ENCODE results near the gene XPNPEP3.

Gene XPNPEP3

GRCh38 chr22:40950962-40951794 lies 94.2 kb downstream of the XPNPEP3 start, which contains the start of gene RBX1 (continued):
- TF ChIP-seq ZNF280D (tag by site-specific recombination; IDR thresholded peaks at IDR 0.05) (no peak), ZNF223 (tag by site-specific recombination; IDR thresholded peaks at IDR 0.05) (no peak), ZNF692 (tag by site-specific recombination; IDR thresholded peaks at IDR 0.05) (peak; percentile 98), ZNF830 (tag by site-specific recombination; IDR thresholded peaks at IDR 0.05; ENCODE audit: low read depth) (no peak), ZSCAN16 (tag by site-specific recombination; IDR thresholded peaks at IDR 0.05) (no peak), ZSCAN23 (tag by site-specific recombination; IDR thresholded peaks at IDR 0.05) (peak; percentile 28; the same call in 1 of the 2 replicates)

- Histone ChIP-seq H3K27ac (ENCODE audit: extremely low read depth, low read depth, low read length) (peak overlapping the region; percentile 94), H3K4me3 (ENCODE audit: low read depth, low read length) (peak overlapping the region; percentile 100)
- CTCF ChIA-PET, result interaction anchor here (0.5 to 2.2 kb wide), 3 partner anchors 8 to 138 kb away, joined by 3 to 9 read pairs (median 8); no protein-coding TSS in a partner anchor
- TF ChIP-seq ZNF214 (tag by site-specific recombination; IDR thresholded peaks at IDR 0.05; ENCODE audit: borderline replicate concordance) (no peak), IKZF3 (tag by site-specific recombination; IDR thresholded peaks at IDR 0.05) (no peak), TRIM28 (IDR thresholded peaks at IDR 0.05; ENCODE audit: borderline replicate concordance, low read length) (0 out of 2 replicates have a peak, but pooled peaks have one; percentile 9), ZBTB48 (tag by site-specific recombination; IDR thresholded peaks at IDR 0.05) (peak; percentile 73; the same call in 1 of the 2 replicates), ZNF501 (tag by site-specific recombination; IDR thresholded peaks at IDR 0.05) (0 out of 2 replicates have a peak, but pooled peaks have one; percentile 13), WT1 (tag by site-specific recombination; IDR thresholded peaks at IDR 0.05) (no peak), GLIS1 (tag by site-specific recombination; IDR thresholded peaks at IDR 0.05) (peak; percentile 73), ZFP3 (tag by site-specific recombination; IDR thresholded peaks at IDR 0.05; ENCODE audit: low read depth) (no peak), SP7 (tag by site-specific recombination; IDR thresholded peaks at IDR 0.05) (no peak), PRDM1 (tag by site-specific recombination; IDR thresholded peaks at IDR 0.05) (no peak), ZNF335 (tag by site-specific recombination; conservative IDR thresholded peaks at IDR 0.05) (peak; percentile 94), ZNF184 (tag by site-specific recombination; IDR thresholded peaks at IDR 0.05) (no peak), ZNF830 (tag by site-specific recombination; IDR thresholded peaks at IDR 0.05; ENCODE audit: low read depth) (no peak), ZSCAN30 (tag by site-specific recombination; IDR thresholded peaks at IDR 0.05) (0 out of 2 replicates have a peak, but pooled peaks have one; percentile 20), GLIS2 (tag by site-specific recombination; IDR thresholded peaks at IDR 0.05) (peak; percentile 80), ZNF404 (tag by site-specific recombination; IDR thresholded peaks at IDR 0.05) (no peak)
- TF ChIP-seq, protein P1, sequence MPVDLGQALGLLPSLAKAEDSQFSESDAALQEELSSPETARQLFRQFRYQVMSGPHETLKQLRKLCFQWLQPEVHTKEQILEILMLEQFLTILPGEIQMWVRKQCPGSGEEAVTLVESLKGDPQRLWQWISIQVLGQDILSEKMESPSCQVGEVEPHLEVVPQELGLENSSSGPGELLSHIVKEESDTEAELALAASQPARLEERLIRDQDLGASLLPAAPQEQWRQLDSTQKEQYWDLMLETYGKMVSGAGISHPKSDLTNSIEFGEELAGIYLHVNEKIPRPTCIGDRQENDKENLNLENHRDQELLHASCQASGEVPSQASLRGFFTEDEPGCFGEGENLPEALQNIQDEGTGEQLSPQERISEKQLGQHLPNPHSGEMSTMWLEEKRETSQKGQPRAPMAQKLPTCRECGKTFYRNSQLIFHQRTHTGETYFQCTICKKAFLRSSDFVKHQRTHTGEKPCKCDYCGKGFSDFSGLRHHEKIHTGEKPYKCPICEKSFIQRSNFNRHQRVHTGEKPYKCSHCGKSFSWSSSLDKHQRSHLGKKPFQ (tag by site-specific recombination; IDR thresholded peaks at IDR 0.05), result 0 out of 2 replicates have a peak, but pooled peaks have one; percentile 13
- TF ChIP-seq, protein P2, sequence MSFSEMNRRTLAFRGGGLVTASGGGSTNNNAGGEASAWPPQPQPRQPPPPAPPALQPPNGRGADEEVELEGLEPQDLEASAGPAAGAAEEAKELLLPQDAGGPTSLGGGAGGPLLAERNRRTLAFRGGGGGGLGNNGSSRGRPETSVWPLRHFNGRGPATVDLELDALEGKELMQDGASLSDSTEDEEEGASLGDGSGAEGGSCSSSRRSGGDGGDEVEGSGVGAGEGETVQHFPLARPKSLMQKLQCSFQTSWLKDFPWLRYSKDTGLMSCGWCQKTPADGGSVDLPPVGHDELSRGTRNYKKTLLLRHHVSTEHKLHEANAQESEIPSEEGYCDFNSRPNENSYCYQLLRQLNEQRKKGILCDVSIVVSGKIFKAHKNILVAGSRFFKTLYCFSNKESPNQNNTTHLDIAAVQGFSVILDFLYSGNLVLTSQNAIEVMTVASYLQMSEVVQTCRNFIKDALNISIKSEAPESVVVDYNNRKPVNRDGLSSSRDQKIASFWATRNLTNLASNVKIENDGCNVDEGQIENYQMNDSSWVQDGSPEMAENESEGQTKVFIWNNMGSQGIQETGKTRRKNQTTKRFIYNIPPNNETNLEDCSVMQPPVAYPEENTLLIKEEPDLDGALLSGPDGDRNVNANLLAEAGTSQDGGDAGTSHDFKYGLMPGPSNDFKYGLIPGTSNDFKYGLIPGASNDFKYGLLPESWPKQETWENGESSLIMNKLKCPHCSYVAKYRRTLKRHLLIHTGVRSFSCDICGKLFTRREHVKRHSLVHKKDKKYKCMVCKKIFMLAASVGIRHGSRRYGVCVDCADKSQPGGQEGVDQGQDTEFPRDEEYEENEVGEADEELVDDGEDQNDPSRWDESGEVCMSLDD (tag by site-specific recombination; IDR thresholded peaks at IDR 0.05), result 0 out of 2 replicates have a peak, but pooled peaks have one; percentile 14
- TF ChIP-seq, protein P3, sequence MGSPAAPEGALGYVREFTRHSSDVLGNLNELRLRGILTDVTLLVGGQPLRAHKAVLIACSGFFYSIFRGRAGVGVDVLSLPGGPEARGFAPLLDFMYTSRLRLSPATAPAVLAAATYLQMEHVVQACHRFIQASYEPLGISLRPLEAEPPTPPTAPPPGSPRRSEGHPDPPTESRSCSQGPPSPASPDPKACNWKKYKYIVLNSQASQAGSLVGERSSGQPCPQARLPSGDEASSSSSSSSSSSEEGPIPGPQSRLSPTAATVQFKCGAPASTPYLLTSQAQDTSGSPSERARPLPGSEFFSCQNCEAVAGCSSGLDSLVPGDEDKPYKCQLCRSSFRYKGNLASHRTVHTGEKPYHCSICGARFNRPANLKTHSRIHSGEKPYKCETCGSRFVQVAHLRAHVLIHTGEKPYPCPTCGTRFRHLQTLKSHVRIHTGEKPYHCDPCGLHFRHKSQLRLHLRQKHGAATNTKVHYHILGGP (tag by site-specific recombination; IDR thresholded peaks at IDR 0.05), result no peak
These were observed 95.1 kb downstream of the XPNPEP3 start for GRCh38 chr22:40951795-40952605.

More at GRCh38 chr22:40951795-40952605, 95.1 kb downstream of the XPNPEP3 start:
- POLR2A ChIA-PET, result interaction anchor here (0.6 to 2.8 kb wide), 43 partner anchors 8 to 1217 kb away, joined by 3 to 51 read pairs (median 5); partner anchors contain the start of genes EP300, RANGAP1, ST13 and TEF
- H3K36me3 ChIP-seq (ENCODE audit: control insufficient read depth in 2 of 2, insufficient read depth in 1 of 2, low read length in 2 of 2), result peaks cover 32 to 37% of the 10 kb centered on the region in 2 experiments
- peaks cover 8% of the 10 kb centered on the region for H3K4me1 ChIP-seq (ENCODE audit: control insufficient read depth, insufficient read depth, low read length)
- no peaks in the 10 kb centered on the region for H3K9me3 ChIP-seq (ENCODE audit: control insufficient read depth, insufficient read depth, low read depth, low read length)
